NCI-H2196 treated with DMSO at 0.1 percent for 48 hours (cell line): Measurements from ENCODE around the gene CCDC34.

Experiments used
- DNase-seq: peaks from one replicate; lab custom pipeline; 2025; ENCODE audit not compliant: unreplicated experiment; lab: John Stamatoyannopoulos, UW

The CCDC34 gene

GRCh38 chr11:27392278-27393114 is 29.5 kb upstream of the CCDC34 start:
- DNase-seq: no peak

- no peak for DNase-seq
Measured at GRCh38 chr11:27391331-27392015, 28.5 kb upstream of the CCDC34 start.

- no peak for DNase-seq
Measured at GRCh38 chr11:27390318-27391295, 27.6 kb upstream of the CCDC34 start.

GRCh38 chr11:27388869-27389268 is 25.9 kb upstream of the CCDC34 start:
- no peak for DNase-seq

GRCh38 chr11:27388001-27388400 is 25.0 kb upstream of the CCDC34 start:
- no peak for DNase-seq

- DNase-seq: no peak
Measured at GRCh38 chr11:27387362-27387761, 24.3 kb upstream of the CCDC34 start.

- no peak for DNase-seq
Measured at GRCh38 chr11:27386181-27386845, 23.3 kb upstream of the CCDC34 start.

GRCh38 chr11:27385245-27385644 is 22.2 kb upstream of the CCDC34 start:
- DNase-seq: no peak

GRCh38 chr11:27384227-27384626 is 21.2 kb upstream of the CCDC34 start:
- no peak for DNase-seq

- DNase-seq: no peak
Measured at GRCh38 chr11:27383645-27384044, 20.6 kb upstream of the CCDC34 start.

- no peak for DNase-seq
Measured at GRCh38 chr11:27381238-27381666, 18.2 kb upstream of the CCDC34 start.

GRCh38 chr11:27380771-27381170 is 17.8 kb upstream of the CCDC34 start:
- DNase-seq: no peak

GRCh38 chr11:27379449-27379848 is 16.4 kb upstream of the CCDC34 start:
- no peak for DNase-seq

GRCh38 chr11:27375370-27375769 is 12.4 kb upstream of the CCDC34 start:
- no peak for DNase-seq

- no peak for DNase-seq
Measured at GRCh38 chr11:27373856-27374602, 11.0 kb upstream of the CCDC34 start.

- no peak for DNase-seq
Measured at GRCh38 chr11:27373392-27373791, 10.4 kb upstream of the CCDC34 start.

GRCh38 chr11:27372164-27372563 is 9.1 kb upstream of the CCDC34 start:
- no peak for DNase-seq

- no peak for DNase-seq
Measured at GRCh38 chr11:27371489-27371888, 8.5 kb upstream of the CCDC34 start.

- DNase-seq: no peak
Measured at GRCh38 chr11:27370374-27370773, 7.4 kb upstream of the CCDC34 start.

GRCh38 chr11:27367881-27368280 is 4.9 kb upstream of the CCDC34 start:
- DNase-seq: peak; percentile 52
